ENCODE data around the gene STPG1. TPM values are rescaled to one million over a fixed set of nuclear protein-coding genes. Genes with fewer than 3 reads are reported as not detected.
A peak's percentile ranks its signal among the peaks of the same experiment; 100 is the strongest.

Gene STPG1
- total and polyA plus RNA-seq, 2 donors (not counting 3 experiments of a cell fraction or from before 2014, with no cell fraction given), result 6.3 to 10.2 TPM

DNA sequence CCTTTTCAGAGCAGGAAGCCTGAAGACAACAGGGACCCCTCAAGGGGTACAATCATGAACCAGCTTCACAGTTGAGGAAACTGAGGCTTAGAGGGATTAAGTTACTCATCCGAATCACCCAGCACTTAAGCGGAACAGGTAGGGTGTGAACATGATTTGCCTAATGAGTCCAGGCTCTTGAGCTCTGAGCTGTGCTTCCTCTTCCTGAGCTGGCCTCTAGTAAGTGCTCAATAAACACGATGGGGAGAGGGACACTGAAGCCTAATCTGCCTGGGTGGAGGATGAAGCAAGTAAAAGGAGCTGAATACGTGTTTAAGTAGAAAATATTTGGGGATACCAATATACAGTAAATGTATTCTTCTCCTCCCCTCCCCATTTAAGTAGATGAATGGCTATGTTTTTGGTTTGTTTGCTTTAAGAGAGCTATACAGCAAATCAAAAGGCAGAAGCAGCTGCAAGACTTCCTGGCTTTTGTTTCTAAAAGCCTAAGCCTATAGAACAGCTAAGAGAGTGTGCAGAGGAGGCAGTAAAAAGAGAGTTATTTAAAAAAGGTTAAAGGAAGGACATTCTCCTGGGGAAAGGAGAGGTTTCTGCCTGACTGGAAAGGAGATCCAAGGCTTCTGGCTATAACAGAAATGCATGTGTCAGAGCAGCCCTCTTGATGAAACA is 20.5 kb downstream of the STPG1 start:
- intact Hi-C loops (cut with micrococcal nuclease), result loop anchor here (1.0 to 5.0 kb wide), 3 partner anchors 22 to 436 kb away; partner anchors contain the start of genes NIPAL3 and PNRC2
- H3K27me3 ChIP-seq (ENCODE audit: control insufficient read depth in 2 of 2, insufficient read depth in 2 of 2, low read length in 2 of 2), result no peaks in the 10 kb centered on the region
- H3K4me1 ChIP-seq (ENCODE audit: control insufficient read depth, extremely low read depth, insufficient read depth, low read length), result peaks cover 40% of the 10 kb centered on the region
- H3K9me3 ChIP-seq (replicated peaks; ENCODE audit: control insufficient read depth, insufficient read depth, low read length), result no peaks in the 10 kb centered on the region
- H3K36me3 ChIP-seq (ENCODE audit: control insufficient read depth in 2 of 2, extremely low read depth in 1 of 2, insufficient read depth in 2 of 2, low read length in 2 of 2), result no peaks in the 10 kb centered on the region
- DNase-seq (ENCODE audit: low read depth, low spot score) (peak; percentile 10), FAIRE-seq (no peak)
- BruUV-seq (replicated peaks), result no TSS peak
- H2AFZ ChIP-seq (ENCODE audit: low read depth, low read length), result no peak overlapping the region
- no peak overlapping the region for H3K9ac ChIP-seq (replicated peaks; ENCODE audit: extremely low read depth, insufficient read depth, low read length)
- ChIA-PET POLR2A (interaction anchor here (0.9 to 1.9 kb wide), 2 partner anchors 22 to 190 kb away, joined by 4 to 6 read pairs; partner anchors contain the start of gene NIPAL3), CTCF (interaction anchor here (0.6 to 6.7 kb wide), 41 partner anchors 7 to 772 kb away, joined by 3 to 736 read pairs (median 5); partner anchors contain the start of genes IFNLR1, NIPAL3 and STPG1)
- dilution Hi-C loops (cut with MboI; ENCODE audit: extremely low pct_ligation_motif_present, low sequenced_read_pairs), result no loop called here
- no peak for TF ChIP-seq FOS (IDR thresholded peaks at IDR 0.05; ENCODE audit: borderline replicate concordance, insufficient read depth, low read length)
- TF ChIP-seq, protein P1, sequence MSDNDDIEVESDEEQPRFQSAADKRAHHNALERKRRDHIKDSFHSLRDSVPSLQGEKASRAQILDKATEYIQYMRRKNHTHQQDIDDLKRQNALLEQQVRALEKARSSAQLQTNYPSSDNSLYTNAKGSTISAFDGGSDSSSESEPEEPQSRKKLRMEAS (IDR thresholded peaks at IDR 0.05; ENCODE audit: insufficient read depth, insufficient read length), result no peak
- TF ChIP-seq POLR2A (IDR thresholded peaks at IDR 0.05; ENCODE audit: low read depth, low read length), result no peak
- TF ChIP-seq, protein P2, sequence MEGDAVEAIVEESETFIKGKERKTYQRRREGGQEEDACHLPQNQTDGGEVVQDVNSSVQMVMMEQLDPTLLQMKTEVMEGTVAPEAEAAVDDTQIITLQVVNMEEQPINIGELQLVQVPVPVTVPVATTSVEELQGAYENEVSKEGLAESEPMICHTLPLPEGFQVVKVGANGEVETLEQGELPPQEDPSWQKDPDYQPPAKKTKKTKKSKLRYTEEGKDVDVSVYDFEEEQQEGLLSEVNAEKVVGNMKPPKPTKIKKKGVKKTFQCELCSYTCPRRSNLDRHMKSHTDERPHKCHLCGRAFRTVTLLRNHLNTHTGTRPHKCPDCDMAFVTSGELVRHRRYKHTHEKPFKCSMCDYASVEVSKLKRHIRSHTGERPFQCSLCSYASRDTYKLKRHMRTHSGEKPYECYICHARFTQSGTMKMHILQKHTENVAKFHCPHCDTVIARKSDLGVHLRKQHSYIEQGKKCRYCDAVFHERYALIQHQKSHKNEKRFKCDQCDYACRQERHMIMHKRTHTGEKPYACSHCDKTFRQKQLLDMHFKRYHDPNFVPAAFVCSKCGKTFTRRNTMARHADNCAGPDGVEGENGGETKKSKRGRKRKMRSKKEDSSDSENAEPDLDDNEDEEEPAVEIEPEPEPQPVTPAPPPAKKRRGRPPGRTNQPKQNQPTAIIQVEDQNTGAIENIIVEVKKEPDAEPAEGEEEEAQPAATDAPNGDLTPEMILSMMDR (IDR thresholded peaks at IDR 0.05; ENCODE audit: extremely low read depth in 1 of 2, insufficient read depth in 1 of 2, low read depth in 1 of 2, low read length in 2 of 2), result no peak
- no peak for TF ChIP-seq EZH2 (IDR thresholded peaks at IDR 0.05; ENCODE audit: borderline replicate concordance, low read depth, low read length, severe bottlenecking)
- no peak for TF ChIP-seq MYC (IDR thresholded peaks at IDR 0.05; ENCODE audit: low read depth, low read length)
- no peak for TF ChIP-seq GATA2 (IDR thresholded peaks at IDR 0.05; ENCODE audit: insufficient read depth, insufficient read length, low read depth, low read length)
- no peak for TF ChIP-seq JUN (IDR thresholded peaks at IDR 0.05; ENCODE audit: borderline replicate concordance, insufficient read depth, insufficient read length, low read depth)
- TF ChIP-seq POLR2AphosphoS5 (IDR thresholded peaks at IDR 0.05; ENCODE audit: insufficient read depth, low read depth, low read length), result no peak
- H3K4me2 ChIP-seq (ENCODE audit: insufficient read depth, low read length), result peak overlapping the region; percentile 5
- no peaks in the 10 kb centered on the region for H4K20me1 ChIP-seq (replicated peaks; ENCODE audit: control insufficient read depth, extremely low read depth, insufficient read depth, low read length)
- H3K27ac ChIP-seq (ENCODE audit: insufficient read depth, low read depth, low read length), result no peak overlapping the region
- H3K79me2 ChIP-seq (ENCODE audit: control insufficient read depth, insufficient read depth, low read length), result no peaks in the 10 kb centered on the region
- no peaks in the 10 kb centered on the region for H3K9me1 ChIP-seq (replicated peaks; ENCODE audit: control insufficient read depth, extremely low read depth, insufficient read depth, low read length)
- no peak overlapping the region for H3K4me3 ChIP-seq (replicated peaks in 1 of 3; ENCODE audit: insufficient read depth in 1 of 3, low read depth in 1 of 3, low read length in 3 of 3)

All from endothelial cell of umbilical vein (primary cell).